HEK293 (cell line): ENCODE data around the gene ALOX12B.
A peak's percentile ranks its signal among the peaks of the same experiment; 100 is the strongest.

ENCODE experiments used
- GLIS2 ChIP-seq: fragments of 450-650 bp; formaldehyde crosslinking; IDR thresholded peaks from 2 replicates; pipeline ENCODE4 v1.5.1; 2016; ENCODE audit warnings: missing biosample characterization, missing genetic modification characterization
- KLF1 ChIP-seq: fragments of 450-650 bp; formaldehyde crosslinking; IDR thresholded peaks from 2 replicates; pipeline ENCODE4 v1.5.1; 2016; ENCODE audit warnings: missing biosample characterization, missing genetic modification characterization
- KLF8 ChIP-seq: fragments of 450-650 bp; formaldehyde crosslinking; IDR thresholded peaks from 2 replicates; pipeline ENCODE4 v1.5.1; 2016; ENCODE audit warnings: missing biosample characterization, missing genetic modification characterization
- OVOL3 ChIP-seq: fragments of 450-650 bp; formaldehyde crosslinking; IDR thresholded peaks from 2 replicates; pipeline ENCODE4 v1.5.1; 2016; ENCODE audit warnings: missing biosample characterization, missing genetic modification characterization
- SCRT1 ChIP-seq: fragments of 450-650 bp; formaldehyde crosslinking; IDR thresholded peaks from 2 replicates; pipeline ENCODE4 v1.5.1; 2016; ENCODE audit warnings: missing biosample characterization, missing genetic modification characterization, borderline replicate concordance
- SP7 ChIP-seq: fragments of 450-650 bp; formaldehyde crosslinking; IDR thresholded peaks from 2 replicates; pipeline ENCODE4 v1.5.1; 2016; ENCODE audit warnings: missing biosample characterization, missing genetic modification characterization
- TRIM28 ChIP-seq: IDR thresholded peaks from 2 replicates; pipeline ENCODE4 v1.6.1; 2011; ENCODE audit warnings: low read length, control low read depth, borderline replicate concordance
- YY2 ChIP-seq: fragments of 450-650 bp; formaldehyde crosslinking; IDR thresholded peaks from 2 replicates; pipeline ENCODE4 v1.5.1; 2016; ENCODE audit warnings: missing biosample characterization, missing genetic modification characterization
- ZFHX2 ChIP-seq: fragments of 450-650 bp; formaldehyde crosslinking; conservative IDR thresholded peaks from 2 replicates; pipeline ENCODE4 v1.5.1; 2016; ENCODE audit warnings: missing biosample characterization, missing genetic modification characterization
- ZFP3 ChIP-seq: fragments of 450-650 bp; formaldehyde crosslinking; IDR thresholded peaks from 2 replicates; pipeline ENCODE4 v1.5.1; 2016; ENCODE audit warnings: low read depth, missing biosample characterization, missing genetic modification characterization
- ZNF114 ChIP-seq: fragments of 450-650 bp; formaldehyde crosslinking; IDR thresholded peaks from 2 replicates; pipeline ENCODE4 v1.5.0; 2017; ENCODE audit warnings: missing biosample characterization, missing genetic modification characterization
- ZNF132 ChIP-seq: fragments of 450-650 bp; formaldehyde crosslinking; IDR thresholded peaks from 2 replicates; pipeline ENCODE4 v1.5.1; 2017; ENCODE audit warnings: missing biosample characterization, missing genetic modification characterization, borderline replicate concordance
- ZNF184 ChIP-seq: fragments of 450-650 bp; IDR thresholded peaks from 2 replicates; pipeline ENCODE4 v1.5.1; 2018; ENCODE audit warnings: missing biosample characterization, mild to moderate bottlenecking, missing genetic modification characterization
- ZNF239 ChIP-seq: fragments of 450-650 bp; formaldehyde crosslinking; IDR thresholded peaks from 2 replicates; pipeline ENCODE4 v1.5.1; 2016; ENCODE audit warnings: missing biosample characterization, missing genetic modification characterization
- ZNF302 ChIP-seq: fragments of 450-650 bp; formaldehyde crosslinking; IDR thresholded peaks from 2 replicates; pipeline ENCODE4 v1.5.1; 2016; ENCODE audit warnings: missing biosample characterization, missing genetic modification characterization, low read depth
- ZNF335 ChIP-seq: fragments of 450-650 bp; formaldehyde crosslinking; conservative IDR thresholded peaks from 2 replicates; pipeline ENCODE4 v1.5.1; 2016; ENCODE audit warnings: missing biosample characterization, missing genetic modification characterization
- ZNF341 ChIP-seq: fragments of 450-650 bp; formaldehyde crosslinking; IDR thresholded peaks from 2 replicates; pipeline ENCODE4; 2016; ENCODE audit warnings: low read depth, missing biosample characterization, missing genetic modification characterization
- ZNF354C ChIP-seq: fragments of 450-650 bp; formaldehyde crosslinking; IDR thresholded peaks from 2 replicates; pipeline ENCODE4 v1.5.1; 2016; ENCODE audit warnings: missing biosample characterization, missing genetic modification characterization, low read depth, borderline replicate concordance
- ZNF423 ChIP-seq: fragments of 450-650 bp; formaldehyde crosslinking; IDR thresholded peaks from 2 replicates; pipeline ENCODE4 v1.5.1; 2016; ENCODE audit warnings: missing biosample characterization, missing genetic modification characterization
- ZNF558 ChIP-seq: fragments of 450-650 bp; formaldehyde crosslinking; IDR thresholded peaks from 2 replicates; pipeline ENCODE4 v1.5.1; 2016; ENCODE audit warnings: missing biosample characterization, missing genetic modification characterization
- ZNF610 ChIP-seq: fragments of 450-650 bp; formaldehyde crosslinking; IDR thresholded peaks from 2 replicates; pipeline ENCODE4 v1.5.1; 2016; ENCODE audit warnings: missing biosample characterization, missing genetic modification characterization, borderline replicate concordance
- ZNF621 ChIP-seq: fragments of 450-650 bp; formaldehyde crosslinking; IDR thresholded peaks from 2 replicates; pipeline ENCODE4 v1.5.1; 2017; ENCODE audit warnings: missing biosample characterization, missing genetic modification characterization
- ZNF664 ChIP-seq: fragments of 450-650 bp; formaldehyde crosslinking; IDR thresholded peaks from 2 replicates; pipeline ENCODE4 v1.5.1; 2016; ENCODE audit warnings: missing biosample characterization, missing genetic modification characterization
- ZNF776 ChIP-seq: fragments of 450-650 bp; formaldehyde crosslinking; IDR thresholded peaks from 2 replicates; pipeline ENCODE4 v1.5.0; 2017; ENCODE audit warnings: missing biosample characterization, missing genetic modification characterization, borderline replicate concordance
- ZNF785 ChIP-seq: fragments of 450-650 bp; formaldehyde crosslinking; IDR thresholded peaks from 2 replicates; pipeline ENCODE4 v1.5.1; 2016; ENCODE audit warnings: missing biosample characterization, missing genetic modification characterization
- TF ChIP-seq, protein P1 (sequence below): fragments of 450-650 bp; formaldehyde crosslinking; IDR thresholded peaks from 2 replicates; pipeline ENCODE4 v1.5.1; 2016; ENCODE audit warnings: missing biosample characterization, missing genetic modification characterization
- TF ChIP-seq, protein P2 (sequence below): fragments of 450-650 bp; formaldehyde crosslinking; IDR thresholded peaks from 2 replicates; pipeline ENCODE4 v1.5.1; 2016; ENCODE audit warnings: missing biosample characterization, missing genetic modification characterization
- TF ChIP-seq, protein P3 (sequence below): fragments of 450-650 bp; formaldehyde crosslinking; IDR thresholded peaks from 2 replicates; pipeline ENCODE4 v1.5.1; 2016; ENCODE audit warnings: missing biosample characterization, missing genetic modification characterization
- TF ChIP-seq, protein P4 (sequence below): fragments of 450-650 bp; formaldehyde crosslinking; IDR thresholded peaks from 2 replicates; pipeline ENCODE4 v1.5.1; 2016; ENCODE audit warnings: missing biosample characterization, missing genetic modification characterization, low read depth
- TF ChIP-seq, protein P5 (sequence below): fragments of 450-650 bp; formaldehyde crosslinking; IDR thresholded peaks from 2 replicates; pipeline ENCODE4 v1.5.1; 2016; ENCODE audit warnings: missing biosample characterization, missing genetic modification characterization
- TF ChIP-seq, protein P6 (sequence below): fragments of 450-650 bp; formaldehyde crosslinking; IDR thresholded peaks from 2 replicates; pipeline ENCODE4 v1.5.1; 2016; ENCODE audit warnings: missing biosample characterization, missing genetic modification characterization

The ALOX12B gene

DNA sequence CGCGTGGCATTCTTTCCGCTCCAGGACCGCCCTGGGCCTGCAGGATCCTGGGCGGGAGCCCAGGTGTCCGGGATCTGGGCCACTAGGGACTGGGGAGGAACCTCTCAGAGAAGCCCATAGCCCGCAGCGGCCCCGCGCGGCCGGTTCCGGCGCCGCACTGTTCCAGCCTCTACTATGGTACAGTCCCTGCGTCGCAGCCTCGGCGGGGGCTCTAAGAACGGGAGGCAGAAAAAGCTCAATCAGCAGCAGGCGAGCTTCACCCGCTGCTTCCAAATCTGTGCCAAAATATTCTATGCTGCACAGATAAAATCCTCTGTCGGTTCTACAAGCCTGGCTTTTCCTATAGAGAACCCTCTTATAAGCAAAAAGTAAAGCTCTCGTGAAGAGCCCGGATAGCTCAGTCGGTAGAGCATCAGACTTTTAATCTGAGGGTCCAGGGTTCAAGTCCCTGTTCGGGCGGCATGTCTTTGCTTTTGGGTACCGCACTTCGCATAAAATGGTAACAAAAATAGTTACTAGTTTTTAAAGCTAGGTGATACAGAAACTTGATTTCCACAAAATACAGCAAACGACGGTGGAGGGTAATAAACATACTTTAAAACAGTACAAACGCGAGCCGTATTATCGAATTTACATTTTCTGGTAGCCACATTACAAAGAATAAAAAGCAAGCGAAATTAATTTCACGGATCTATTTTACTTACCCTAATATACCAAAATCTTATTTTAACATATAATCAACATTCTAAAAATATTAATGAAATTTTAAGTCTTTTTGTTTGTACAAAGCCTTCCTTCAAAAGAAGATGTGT lies 31.5 kb upstream of the ALOX12B start (continued):
- TF ChIP-seq, protein P1, sequence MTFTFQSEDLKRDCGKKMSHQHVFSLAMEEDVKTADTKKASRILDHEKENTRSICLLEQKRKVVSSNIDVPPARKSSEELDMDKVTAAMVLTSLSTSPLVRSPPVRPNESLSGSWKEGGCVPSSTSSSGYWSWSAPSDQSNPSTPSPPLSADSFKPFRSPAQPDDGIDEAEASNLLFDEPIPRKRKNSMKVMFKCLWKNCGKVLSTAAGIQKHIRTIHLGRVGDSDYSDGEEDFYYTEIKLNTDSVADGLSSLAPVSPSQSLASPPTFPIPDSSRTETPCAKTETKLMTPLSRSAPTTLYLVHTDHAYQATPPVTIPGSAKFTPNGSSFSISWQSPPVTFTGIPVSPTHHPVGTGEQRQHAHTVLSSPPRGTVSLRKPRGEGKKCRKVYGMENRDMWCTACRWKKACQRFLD (tag by site-specific recombination), result no peak
- TF ChIP-seq ZNF239 (tag by site-specific recombination) (no peak), ZNF335 (tag by site-specific recombination) (no peak; the same call in 1 of the 2 replicates), ZNF114 (tag by site-specific recombination) (no peak), ZNF664 (tag by site-specific recombination) (no peak), ZNF341 (no peak), ZNF423 (0 out of 2 replicates have a peak, but pooled peaks have one; percentile 50), SP7 (tag by site-specific recombination) (no peak; the same call in 1 of the 2 replicates), ZNF354C (tag by site-specific recombination) (no peak), GLIS2 (tag by site-specific recombination) (no peak), ZFP3 (tag by site-specific recombination) (no peak), KLF8 (tag by site-specific recombination) (peak; percentile 61), ZNF184 (peak; percentile 45; the same call in 1 of the 2 replicates), OVOL3 (tag by site-specific recombination) (no peak), ZNF785 (no peak), YY2 (tag by site-specific recombination) (no peak), SCRT1 (tag by site-specific recombination) (no peak), TRIM28 (no peak), ZNF621 (no peak), ZFHX2 (no peak), KLF1 (tag by site-specific recombination) (no peak), ZNF776 (tag by site-specific recombination) (no peak), ZNF132 (tag by site-specific recombination) (no peak), ZNF610 (tag by site-specific recombination) (no peak), ZNF302 (tag by site-specific recombination) (no peak), ZNF558 (tag by site-specific recombination) (peak; percentile 54; the same call in 1 of the 2 replicates)
- TF ChIP-seq, protein P2, sequence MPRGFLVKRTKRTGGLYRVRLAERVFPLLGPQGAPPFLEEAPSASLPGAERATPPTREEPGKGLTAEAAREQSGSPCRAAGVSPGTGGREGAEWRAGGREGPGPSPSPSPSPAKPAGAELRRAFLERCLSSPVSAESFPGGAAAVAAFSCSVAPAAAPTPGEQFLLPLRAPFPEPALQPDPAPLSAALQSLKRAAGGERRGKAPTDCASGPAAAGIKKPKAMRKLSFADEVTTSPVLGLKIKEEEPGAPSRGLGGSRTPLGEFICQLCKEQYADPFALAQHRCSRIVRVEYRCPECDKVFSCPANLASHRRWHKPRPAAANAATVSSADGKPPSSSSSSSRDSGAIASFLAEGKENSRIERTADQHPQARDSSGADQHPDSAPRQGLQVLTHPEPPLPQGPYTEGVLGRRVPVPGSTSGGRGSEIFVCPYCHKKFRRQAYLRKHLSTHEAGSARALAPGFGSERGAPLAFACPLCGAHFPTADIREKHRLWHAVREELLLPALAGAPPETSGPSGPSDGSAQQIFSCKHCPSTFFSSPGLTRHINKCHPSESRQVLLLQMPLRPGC (tag by site-specific recombination), result 0 out of 2 replicates have a peak, but pooled peaks have one; percentile 7
- TF ChIP-seq, protein P3, sequence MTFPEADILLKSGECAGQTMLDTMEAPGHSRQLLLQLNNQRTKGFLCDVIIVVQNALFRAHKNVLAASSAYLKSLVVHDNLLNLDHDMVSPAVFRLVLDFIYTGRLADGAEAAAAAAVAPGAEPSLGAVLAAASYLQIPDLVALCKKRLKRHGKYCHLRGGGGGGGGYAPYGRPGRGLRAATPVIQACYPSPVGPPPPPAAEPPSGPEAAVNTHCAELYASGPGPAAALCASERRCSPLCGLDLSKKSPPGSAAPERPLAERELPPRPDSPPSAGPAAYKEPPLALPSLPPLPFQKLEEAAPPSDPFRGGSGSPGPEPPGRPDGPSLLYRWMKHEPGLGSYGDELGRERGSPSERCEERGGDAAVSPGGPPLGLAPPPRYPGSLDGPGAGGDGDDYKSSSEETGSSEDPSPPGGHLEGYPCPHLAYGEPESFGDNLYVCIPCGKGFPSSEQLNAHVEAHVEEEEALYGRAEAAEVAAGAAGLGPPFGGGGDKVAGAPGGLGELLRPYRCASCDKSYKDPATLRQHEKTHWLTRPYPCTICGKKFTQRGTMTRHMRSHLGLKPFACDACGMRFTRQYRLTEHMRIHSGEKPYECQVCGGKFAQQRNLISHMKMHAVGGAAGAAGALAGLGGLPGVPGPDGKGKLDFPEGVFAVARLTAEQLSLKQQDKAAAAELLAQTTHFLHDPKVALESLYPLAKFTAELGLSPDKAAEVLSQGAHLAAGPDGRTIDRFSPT (tag by site-specific recombination), result no peak
- TF ChIP-seq, protein P4, sequence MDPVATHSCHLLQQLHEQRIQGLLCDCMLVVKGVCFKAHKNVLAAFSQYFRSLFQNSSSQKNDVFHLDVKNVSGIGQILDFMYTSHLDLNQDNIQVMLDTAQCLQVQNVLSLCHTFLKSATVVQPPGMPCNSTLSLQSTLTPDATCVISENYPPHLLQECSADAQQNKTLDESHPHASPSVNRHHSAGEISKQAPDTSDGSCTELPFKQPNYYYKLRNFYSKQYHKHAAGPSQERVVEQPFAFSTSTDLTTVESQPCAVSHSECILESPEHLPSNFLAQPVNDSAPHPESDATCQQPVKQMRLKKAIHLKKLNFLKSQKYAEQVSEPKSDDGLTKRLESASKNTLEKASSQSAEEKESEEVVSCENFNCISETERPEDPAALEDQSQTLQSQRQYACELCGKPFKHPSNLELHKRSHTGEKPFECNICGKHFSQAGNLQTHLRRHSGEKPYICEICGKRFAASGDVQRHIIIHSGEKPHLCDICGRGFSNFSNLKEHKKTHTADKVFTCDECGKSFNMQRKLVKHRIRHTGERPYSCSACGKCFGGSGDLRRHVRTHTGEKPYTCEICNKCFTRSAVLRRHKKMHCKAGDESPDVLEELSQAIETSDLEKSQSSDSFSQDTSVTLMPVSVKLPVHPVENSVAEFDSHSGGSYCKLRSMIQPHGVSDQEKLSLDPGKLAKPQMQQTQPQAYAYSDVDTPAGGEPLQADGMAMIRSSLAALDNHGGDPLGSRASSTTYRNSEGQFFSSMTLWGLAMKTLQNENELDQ, result no peak
- TF ChIP-seq, protein P5, sequence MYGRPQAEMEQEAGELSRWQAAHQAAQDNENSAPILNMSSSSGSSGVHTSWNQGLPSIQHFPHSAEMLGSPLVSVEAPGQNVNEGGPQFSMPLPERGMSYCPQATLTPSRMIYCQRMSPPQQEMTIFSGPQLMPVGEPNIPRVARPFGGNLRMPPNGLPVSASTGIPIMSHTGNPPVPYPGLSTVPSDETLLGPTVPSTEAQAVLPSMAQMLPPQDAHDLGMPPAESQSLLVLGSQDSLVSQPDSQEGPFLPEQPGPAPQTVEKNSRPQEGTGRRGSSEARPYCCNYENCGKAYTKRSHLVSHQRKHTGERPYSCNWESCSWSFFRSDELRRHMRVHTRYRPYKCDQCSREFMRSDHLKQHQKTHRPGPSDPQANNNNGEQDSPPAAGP, result no peak; the same call in 1 of the 2 replicates
- TF ChIP-seq, protein P6, sequence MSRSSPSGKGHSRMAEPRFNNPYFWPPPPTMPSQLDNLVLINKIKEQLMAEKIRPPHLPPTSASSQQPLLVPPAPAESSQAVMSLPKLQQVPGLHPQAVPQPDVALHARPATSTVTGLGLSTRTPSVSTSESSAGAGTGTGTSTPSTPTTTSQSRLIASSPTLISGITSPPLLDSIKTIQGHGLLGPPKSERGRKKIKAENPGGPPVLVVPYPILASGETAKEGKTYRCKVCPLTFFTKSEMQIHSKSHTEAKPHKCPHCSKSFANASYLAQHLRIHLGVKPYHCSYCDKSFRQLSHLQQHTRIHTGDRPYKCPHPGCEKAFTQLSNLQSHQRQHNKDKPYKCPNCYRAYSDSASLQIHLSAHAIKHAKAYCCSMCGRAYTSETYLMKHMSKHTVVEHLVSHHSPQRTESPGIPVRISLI (tag by site-specific recombination), result no peak
